K562 (cell line): ENCODE data around the gene TRPV6. TPM values are rescaled to one million over a fixed set of nuclear protein-coding genes. Genes with fewer than 3 reads are reported as not detected.

Source experiments
- ATAC-seq: fragments of 200-7000 bp; cut with Tn5 transposase; 3 replicates; pipeline ENCODE4 v1.9.1; 2020; ENCODE audit warnings: moderate library complexity
- BruUV-seq: library from RNA; stranded (reverse); fragments of 400-500 nt; replicated peaks from 2 replicates; lab custom pipeline; 2021; lab: Mats Ljungman, UMichigan
- CTCF ChIA-PET: fragments of 300-600 bp; formaldehyde crosslinking; extraction: SDS; loops from one replicate; lab custom pipeline; 2021; ENCODE audit warnings: low intra/inter-chr PET ratio; lab: Yijun Ruan, JAX
- POLR2A ChIA-PET: fragments of 300-600, 350-650 bp; sonication (Branson Sonifier 250); formaldehyde crosslinking; extraction: SDS; loops from one replicate; lab custom pipeline; 2021; ENCODE audit warnings: antibody characterized with exemption, inconsistent platforms; lab: Yijun Ruan, JAX
- DNase-seq, 4 experiments: peaks; one replicate each; pipeline versions ENCODE4 v3.0.0 to v3.0.0-alpha.2; 2011 to 2018; ENCODE audit warnings: low spot score in 3 of 4, mixed read lengths in 3 of 4; ENCODE audit errors: extremely low read depth in 1 of 4
- FAIRE-seq: peaks from 2 replicates; lab custom pipeline; 2011; peaks lifted over from hg19 to GRCh38; lab: Jason Lieb, UNC
- H2AFZ ChIP-seq: 2 replicates; pipeline ENCODE4 v1.6.0; 2011; ENCODE audit warnings: low read depth, low read length, control low read depth, inconsistent platforms
- H3K27ac ChIP-seq: fragments of 200-600 bp; 3 replicates; pipeline ENCODE4 v1.8.0; 2011; ENCODE audit warnings: low read depth, mild to moderate bottlenecking, control low read depth, inconsistent platforms, low read length, moderate library complexity, mixed read lengths; ENCODE audit errors: extremely low read depth
- H3K27me3 ChIP-seq, 2 experiments: fragments of 300-600 bp in 1 of 2; 2 replicates in 1 of 2; 3 replicates in 1 of 2; pipeline versions ENCODE4 v1.6.0 to v1.8.0; 2011; ENCODE audit warnings: inconsistent platforms in 2 of 2, low read length in 2 of 2, mild to moderate bottlenecking in 1 of 2, mixed read lengths in 1 of 2, moderate library complexity in 1 of 2; ENCODE audit not compliant: control insufficient read depth in 2 of 2, insufficient read depth in 2 of 2
- H3K36me3 ChIP-seq: fragments of 300-600 bp; 3 replicates; pipeline ENCODE4 v1.8.0; 2011; ENCODE audit warnings: mild to moderate bottlenecking, low read length, inconsistent platforms; ENCODE audit not compliant: control insufficient read depth, insufficient read depth
- H3K4me1 ChIP-seq, 2 experiments: fragments of 200-600 bp in 1 of 2; replicated peaks in 1 of 2; 2 replicates in 1 of 2; 3 replicates in 1 of 2; pipeline versions ENCODE4 v1.5.1 to v1.8.0; 2011; ENCODE audit warnings: inconsistent platforms in 2 of 2, low read length in 2 of 2, mild to moderate bottlenecking in 1 of 2, mixed read lengths in 1 of 2, moderate library complexity in 1 of 2; ENCODE audit not compliant: control insufficient read depth in 2 of 2, insufficient read depth in 2 of 2
- H3K4me2 ChIP-seq: 2 replicates; pipeline ENCODE4 v1.6.1; 2011; ENCODE audit warnings: low read length, control low read depth, inconsistent platforms, mixed read lengths; ENCODE audit not compliant: insufficient read depth
- H3K4me3 ChIP-seq: fragments of 200-600 bp; sonication (generic), shearing (Covaris generic); 2 replicates; pipeline ENCODE4 v1.5.1; 2016; ENCODE audit warnings: control low read depth, inconsistent platforms
- H3K79me2 ChIP-seq: fragments of 200-600 bp; 3 replicates; pipeline ENCODE4 v1.8.0; 2011; ENCODE audit warnings: low read length, inconsistent platforms; ENCODE audit not compliant: control insufficient read depth, insufficient read depth
- H3K9ac ChIP-seq, 2 experiments: 2 replicates each; pipeline versions ENCODE4 v1.6.0 to v1.6.1; 2011; ENCODE audit warnings: low read depth in 2 of 2, low read length in 2 of 2, control low read depth in 1 of 2, inconsistent platforms in 1 of 2, mild to moderate bottlenecking in 1 of 2, mixed read lengths in 1 of 2; ENCODE audit not compliant: insufficient read depth in 1 of 2
- H3K9me1 ChIP-seq: one replicate; pipeline ENCODE4 v1.6.0; 2011; ENCODE audit warnings: inconsistent platforms, mild to moderate bottlenecking, low read length, moderate library complexity; ENCODE audit not compliant: control insufficient read depth, insufficient read depth
- H3K9me3 ChIP-seq: replicated peaks from 2 replicates; pipeline ENCODE4 v1.5.1; 2011; ENCODE audit warnings: low read depth, low read length, inconsistent platforms; ENCODE audit not compliant: control insufficient read depth, insufficient read depth
- H4K20me1 ChIP-seq: replicated peaks from 2 replicates; pipeline ENCODE4 v1.6.1; 2011; ENCODE audit warnings: low read length, inconsistent platforms, mixed read lengths; ENCODE audit not compliant: control insufficient read depth, insufficient read depth
- C11orf30 ChIP-seq: fragments of 450-650 bp; IDR thresholded peaks from 2 replicates; pipeline ENCODE4 v1.6.1; 2016; ENCODE audit warnings: low read depth, mild to moderate bottlenecking
- CEBPG ChIP-seq, 3 experiments: fragments of 200-800 bp in 1 of 3; sonication (Bioruptor generic) in 1 of 3; sonication (generic) in 1 of 3; formaldehyde crosslinking in 1 of 3; IDR thresholded peaks in 2 of 3; conservative IDR thresholded peaks in 1 of 3; 2 replicates each; pipeline versions ENCODE4 v1.6.1 to v1.8.0; 2016 to 2022; ENCODE audit warnings: missing compliant biosample characterization in 2 of 3, missing genetic modification characterization in 2 of 3, mild to moderate bottlenecking in 1 of 3, missing genetic modification reagents in 1 of 3
- GTF2A2 ChIP-seq: IDR thresholded peaks from 2 replicates; pipeline ENCODE4 v1.6.1; 2016; ENCODE audit warnings: mild to moderate bottlenecking, missing genetic modification characterization, missing compliant biosample characterization
- HEY1 ChIP-seq: fragments of 250-450 bp; sonication (Bioruptor Pico); IDR thresholded peaks from 2 replicates; pipeline ENCODE4 v1.5.0; 2020; ENCODE audit warnings: mild to moderate bottlenecking, moderate library complexity, borderline replicate concordance
- HMG20B ChIP-seq: fragments of 250-450 bp; sonication (Bioruptor Pico); IDR thresholded peaks from 2 replicates; pipeline ENCODE4 v1.5.0; 2021; ENCODE audit warnings: mild to moderate bottlenecking
- MTA1 ChIP-seq: fragments of 450-650 bp; IDR thresholded peaks from 2 replicates; pipeline ENCODE4 v1.6.1; 2017; ENCODE audit warnings: borderline replicate concordance
- NFATC3 ChIP-seq: fragments of 450-650 bp; IDR thresholded peaks from 2 replicates; pipeline ENCODE4 v1.6.1; 2017; ENCODE audit warnings: mild to moderate bottlenecking
- PHB2 ChIP-seq: fragments of 450-650 bp; IDR thresholded peaks from 2 replicates; pipeline ENCODE4 v1.6.1; 2017; ENCODE audit warnings: low read depth
- PHF8 ChIP-seq: fragments of 200-600 bp; sonication (generic); IDR thresholded peaks from 2 replicates; pipeline ENCODE4 v1.6.1; 2012; ENCODE audit warnings: mixed run types, mild to moderate bottlenecking, inconsistent platforms, low read length, moderate library complexity, borderline replicate concordance
- SAP30 ChIP-seq: fragments of 200-600 bp; sonication (generic); IDR thresholded peaks from 2 replicates; pipeline ENCODE4 v1.6.1; 2012; ENCODE audit warnings: borderline replicate concordance, low read depth, mild to moderate bottlenecking, moderate library complexity, low read length, control low read depth, inconsistent platforms; ENCODE audit not compliant: insufficient read depth, poor library complexity, severe bottlenecking
- ZBTB26 ChIP-seq: fragments of 450-650 bp; formaldehyde crosslinking; IDR thresholded peaks from 2 replicates; pipeline ENCODE4 v1.4.0; 2022; ENCODE audit warnings: missing genetic modification characterization
- ZNF395 ChIP-seq: fragments of 200-800 bp; sonication (Bioruptor generic); IDR thresholded peaks from 2 replicates; pipeline ENCODE4 v1.6.1; 2017; ENCODE audit warnings: missing genetic modification characterization, missing compliant biosample characterization
- ZNF561 ChIP-seq: fragments of 450-650 bp; formaldehyde crosslinking; conservative IDR thresholded peaks from 2 replicates; pipeline ENCODE4 v1.4.0; 2020; ENCODE audit warnings: mild to moderate bottlenecking, moderate library complexity
- ZNF79 ChIP-seq: fragments of 250-450 bp; sonication (Bioruptor Pico); IDR thresholded peaks from 2 replicates; pipeline ENCODE4 v1.4.0; 2020; ENCODE audit warnings: low read depth, mild to moderate bottlenecking, moderate library complexity
- WGBS: fragments of 100-300 bp; shearing (Covaris generic); methylation state at CpG from one replicate; pipeline ENCODE4 v1.1.6; 2016; ENCODE audit warnings: low coverage, mixed read lengths; ENCODE audit not compliant: insufficient coverage; ENCODE audit errors: missing lambda C conversion rate; 5-methylcytosine and 5-hydroxymethylcytosine counted together
- in situ Hi-C: fragments of 300-500 bp; cut with MboI; formaldehyde crosslinking; loops from 4 replicates; pipeline ENCODE4 v1.15.0; 2018; ENCODE audit warnings: inconsistent platforms, mixed read lengths
- intact Hi-C: fragments of 100-400 bp; cut with micrococcal nuclease; formaldehyde crosslinking; loops from 2 replicates; pipeline ENCODE4 v1.14.2; 2022
- polyA plus RNA-seq, 8 experiments: library from polyadenylated mRNA; depleted of rRNA in 4 of 8; stranded (reverse) in 5 of 8; unstranded in 3 of 8; fragments of >200 nt; fragmentation: Nextera tagmentation in 2 of 8; fragmentation: Illumina TruSeq in 1 of 8; extraction: Ambion mirVana in 2 of 8; extraction: Trizol in 1 of 8; gene quantifications; 2 replicates each; pipeline versions ENCODE4 v1.2.1 to v1.2.3, GENCODE V29; 2011 to 2014; ENCODE audit warnings: inconsistent platforms in 1 of 8, missing spikeins in 1 of 8
- total RNA-seq, 7 experiments: library from RNA; depleted of rRNA in 6 of 7; stranded (reverse); fragments of >200 nt in 6 of 7; fragmentation: Illumina TruSeq in 2 of 7; extraction: Trizol in 2 of 7; gene quantifications; 2 replicates each; pipeline versions ENCODE4 v1.2.1 to v1.2.3, GENCODE V29; 2011 to 2021; ENCODE audit warnings: low replicate concordance in 1 of 7

Gene TRPV6
- total and polyA plus RNA-seq, 9 of the 15 experiments (the other 6 are each of a cell fraction or from before 2014, with no cell fraction given): 0.04 to 0.36 (median 0.11) TPM

GRCh38 chr7:142908921-142909890 is 23.7 kb upstream of the TRPV6 start (continued):
- no peak for TF ChIP-seq ZNF561 (CRISPR knock-in tag)
- no peak for TF ChIP-seq SAP30
- no peak for TF ChIP-seq MTA1
- no peak for TF ChIP-seq ZNF79 (CRISPR knock-in tag)
- TF ChIP-seq PHF8: no peak

- no peak overlapping the region for H2AFZ ChIP-seq
- no peak overlapping the region for H3K9ac ChIP-seq
- no peak overlapping the region for H3K4me3 ChIP-seq
- H3K4me1 ChIP-seq: peaks cover 4 to 5% of the 10 kb centered on the region in 2 experiments; a peak in 3 of 5 replicates
- no peak overlapping the region for H3K27ac ChIP-seq
- BruUV-seq: no TSS peak
- H4K20me1 ChIP-seq: no peaks in the 10 kb centered on the region
- H3K27me3 ChIP-seq: peaks cover 0 to 22% of the 10 kb centered on the region in 2 experiments; a peak in 3 of 5 replicates
- H3K9me3 ChIP-seq: 0 out of 2 replicates have a peak, but pooled peaks cover 3% of the 10 kb centered on the region
- no peaks in the 10 kb centered on the region for H3K36me3 ChIP-seq
- ChIA-PET CTCF (interaction anchor here (1.8 to 2.1 kb wide), 2 partner anchors 93 to 95 kb away, joined by 6 to 7 read pairs; no protein-coding TSS in a partner anchor), POLR2A (interaction anchor here (0.6 kb wide), 1 partner anchor 1170 kb away, joined by 3 read pairs; no protein-coding TSS in a partner anchor)
- intact Hi-C loops: no loop called here
- no peak for ATAC-seq
- no peak overlapping the region for H3K4me2 ChIP-seq
- WGBS: 2% methylated on average over 11 of the region's 11 CpGs
- no peaks in the 10 kb centered on the region for H3K79me2 ChIP-seq
- in situ Hi-C loops: no loop called here
- TF ChIP-seq GTF2A2 (tag): no peak
- no peak for TF ChIP-seq ZNF395
- no peak for TF ChIP-seq ZBTB26
- TF ChIP-seq HEY1 (CRISPR knock-in tag): no peak
- TF ChIP-seq C11orf30: no peak
- TF ChIP-seq HMG20B (CRISPR knock-in tag): no peak
- no peak for TF ChIP-seq NFATC3
- no peak for TF ChIP-seq CEBPG (CRISPR knock-in tag; IDR thresholded peaks at IDR 0.05)
- no peak for TF ChIP-seq CEBPG (tag; conservative IDR thresholded peaks at IDR 0.05 in 1 of 2, IDR thresholded peaks at IDR 0.05 in 1 of 2)
- TF ChIP-seq PHB2: no peak
- H3K9me1 ChIP-seq: no peaks in the 10 kb centered on the region
- no peak for DNase-seq
- FAIRE-seq: no peak
Observed at GRCh38 chr7:142908290-142908689, 22.7 kb upstream of the TRPV6 start.
